SU-DHL-6 (cell line): ENCODE measurements around the gene TBX6.

ENCODE experiments used
- H2AFZ ChIP-seq: fragments of 200-600 bp; sonication (generic); 2 replicates; pipeline ENCODE4 v1.6.1; 2014; ENCODE audit warnings: low read depth, mild to moderate bottlenecking, moderate library complexity, mixed read lengths, antibody characterized with exemption, low read length; ENCODE audit not compliant: severe bottlenecking
- H3F3A ChIP-seq: fragments of 200-600 bp; shearing (Covaris generic); 2 replicates; pipeline ENCODE4 v1.6.0; 2016; ENCODE audit warnings: antibody characterized with exemption, mild to moderate bottlenecking; ENCODE audit not compliant: insufficient read depth
- H3K27ac ChIP-seq: fragments of 200-600 bp; sonication (generic); 2 replicates; pipeline ENCODE4 v1.5.1; 2016; ENCODE audit warnings: low read depth, mild to moderate bottlenecking, low read length, moderate library complexity, mixed read lengths
- H3K27me3 ChIP-seq: fragments of 200-600 bp; sonication (generic), shearing (Covaris generic); 2 replicates; pipeline ENCODE4 v1.6.0; 2014; ENCODE audit warnings: mild to moderate bottlenecking, low read length
- H3K36me3 ChIP-seq: fragments of 200-600 bp; sonication (generic); 2 replicates; pipeline ENCODE4 v1.6.1; 2014; ENCODE audit warnings: mild to moderate bottlenecking, low read length, mixed read lengths
- H3K4me2 ChIP-seq: fragments of 300-600, 200-600 bp; shearing (Covaris generic), sonication (generic); 2 replicates; pipeline ENCODE4 v1.6.0; 2014; ENCODE audit warnings: low read length, low read depth, mild to moderate bottlenecking; ENCODE audit not compliant: poor library complexity, severe bottlenecking
- H3K4me3 ChIP-seq: fragments of 200-600 bp; sonication (generic); 2 replicates; pipeline ENCODE4 v1.5.1; 2014; ENCODE audit warnings: antibody characterized with exemption, low read length, mild to moderate bottlenecking, mixed read lengths; ENCODE audit not compliant: insufficient read depth, poor library complexity, severe bottlenecking
- H3K79me2 ChIP-seq: fragments of 200-600 bp; sonication (generic); 2 replicates; pipeline ENCODE4 v1.6.1; 2014; ENCODE audit warnings: mild to moderate bottlenecking, low read length, moderate library complexity; ENCODE audit not compliant: insufficient read depth
- H3K9ac ChIP-seq: fragments of 200-600 bp; sonication (generic); 2 replicates; pipeline ENCODE4 v1.7.0; 2014; ENCODE audit warnings: mild to moderate bottlenecking, low read length
- H3K9me2 ChIP-seq: fragments of 200-600 bp; sonication (generic); replicated peaks from 2 replicates; pipeline ENCODE4 v1.6.1; 2014; ENCODE audit warnings: low read length; ENCODE audit not compliant: insufficient read depth
- H3K9me3 ChIP-seq: fragments of 200-600 bp; sonication (generic); 2 replicates; pipeline ENCODE4 v1.6.1; 2014; ENCODE audit warnings: low read length, mixed read lengths; ENCODE audit not compliant: insufficient read depth
- H4K20me1 ChIP-seq: fragments of 200-600 bp; sonication (generic); 2 replicates; pipeline ENCODE4 v1.6.1; 2014; ENCODE audit warnings: low read depth, mild to moderate bottlenecking, antibody characterized with exemption, low read length, moderate library complexity, mixed read lengths
- CTCF ChIP-seq: fragments of 200-600 bp; sonication (generic); IDR thresholded peaks from one replicate; pipeline ENCODE4 v1.5.1; 2017; ENCODE audit warnings: antibody characterized with exemption, mild to moderate bottlenecking, low read length, moderate library complexity; ENCODE audit not compliant: insufficient read depth, poor library complexity, severe bottlenecking
- EZH2phosphoT487 ChIP-seq: fragments of 200-600 bp; sonication (generic), shearing (Covaris generic); conservative IDR thresholded peaks from 2 replicates; pipeline ENCODE4 v1.6.1; 2018; ENCODE audit warnings: mild to moderate bottlenecking, antibody characterized with exemption, low read length, moderate library complexity, mixed read lengths

TBX6 gene

DNA sequence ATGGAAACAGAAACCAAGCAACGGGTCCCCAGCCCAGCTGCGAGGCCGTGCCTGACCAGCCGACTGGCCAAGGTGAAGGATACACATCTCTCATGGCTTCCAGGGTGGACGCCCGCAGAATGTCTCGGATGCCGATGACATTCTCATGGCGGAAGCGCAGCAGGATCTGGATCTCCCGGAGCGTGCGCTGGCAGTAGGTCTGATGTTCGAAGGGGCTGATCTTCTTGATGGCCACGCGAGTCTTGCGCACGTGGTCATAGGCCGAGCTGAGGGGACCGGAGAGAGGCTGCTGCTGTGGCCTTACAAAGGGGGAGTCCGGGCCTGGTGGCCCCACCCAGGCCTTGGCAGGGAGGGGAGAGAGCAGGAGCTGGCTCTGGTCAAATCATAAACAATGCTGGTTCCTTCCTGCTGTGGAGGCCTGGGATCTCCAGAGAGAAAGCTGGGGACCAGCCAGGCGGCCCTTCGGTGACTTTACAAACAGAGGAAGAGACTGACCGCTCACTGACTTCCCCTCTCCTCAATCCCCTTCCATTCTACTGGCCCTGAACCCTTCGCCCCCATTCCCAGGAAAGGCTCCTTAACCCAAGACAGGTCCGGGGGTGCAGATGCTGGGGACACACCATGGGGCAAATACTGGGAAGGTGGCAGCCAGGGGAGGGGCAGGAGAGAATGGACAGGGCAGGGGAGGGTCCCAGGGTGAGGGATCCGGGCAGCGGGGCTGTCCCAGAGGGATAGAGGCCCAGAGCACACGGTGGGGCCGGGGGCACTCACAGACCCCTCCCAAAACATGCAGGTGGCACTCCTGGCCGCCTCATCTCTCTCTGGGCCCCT is 30.2 kb upstream of the TBX6 start:
- Histone ChIP-seq H3K27me3 (no peaks in the 10 kb centered on the region), H3K4me2 (peak overlapping the region; percentile 74), H3K4me3 (peak overlapping the region; percentile 70), H3K27ac (peak overlapping the region; percentile 57), H3K9ac (peak overlapping the region; percentile 93), H3K9me2 (no peaks in the 10 kb centered on the region), H3K36me3 (no peaks in the 10 kb centered on the region), H2AFZ (no peak overlapping the region), H4K20me1 (no peaks in the 10 kb centered on the region), H3F3A (peaks cover 4% of the 10 kb centered on the region; the same call in 1 of the 2 replicates), H3K79me2 (no peaks in the 10 kb centered on the region), H3K9me3 (no peaks in the 10 kb centered on the region)
- TF ChIP-seq EZH2phosphoT487 (no peak), CTCF (no peak)

DNA sequence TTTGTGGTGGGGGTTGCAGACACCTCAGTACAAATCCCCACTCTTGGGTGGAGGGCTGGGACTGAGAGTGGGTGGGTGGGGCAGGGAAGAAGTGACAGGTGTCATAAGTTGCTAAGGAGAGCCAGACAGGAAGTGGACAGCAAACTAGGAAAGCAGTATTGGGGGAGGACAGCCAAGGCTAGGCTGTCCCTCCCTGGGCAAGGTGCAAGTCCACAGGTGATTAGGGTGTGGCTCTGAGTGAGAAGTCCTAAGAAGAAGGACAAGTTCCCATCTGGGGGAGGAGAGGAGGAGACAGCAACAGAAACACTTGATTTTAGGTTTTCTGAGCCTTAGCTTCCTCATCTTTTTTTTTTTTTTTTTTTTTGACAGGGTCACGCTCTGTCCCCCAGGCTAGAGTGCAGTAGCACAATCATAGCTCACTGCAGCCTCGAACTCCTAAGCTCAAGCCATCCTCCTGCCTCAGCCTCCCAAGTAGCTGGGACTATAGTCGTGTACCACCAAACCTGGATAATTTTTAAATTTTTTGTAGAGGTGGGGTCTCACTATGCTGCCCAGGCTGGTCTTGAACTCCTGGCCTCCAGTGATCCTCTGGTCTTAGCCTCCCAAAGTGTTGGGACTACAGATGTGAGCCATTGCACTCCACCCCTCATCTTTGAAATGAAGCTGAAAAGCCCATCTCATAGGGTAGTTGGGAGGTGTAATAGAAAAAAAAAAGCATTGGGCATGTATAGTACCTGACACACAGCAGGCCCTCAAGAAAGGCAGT is 28.8 kb upstream of the TBX6 start:
- peaks cover 4% of the 10 kb centered on the region; the same call in 1 of the 2 replicates for H3F3A ChIP-seq
- no peaks in the 10 kb centered on the region for H4K20me1 ChIP-seq
- TF ChIP-seq EZH2phosphoT487: no peak
- TF ChIP-seq CTCF: no peak
- no peak overlapping the region for H2AFZ ChIP-seq
- H3K9me2 ChIP-seq: no peaks in the 10 kb centered on the region
- H3K4me3 ChIP-seq: no peak overlapping the region
- no peaks in the 10 kb centered on the region for H3K36me3 ChIP-seq
- H3K4me2 ChIP-seq: no peak overlapping the region
- no peaks in the 10 kb centered on the region for H3K9me3 ChIP-seq
- no peaks in the 10 kb centered on the region for H3K79me2 ChIP-seq
- no peak overlapping the region for H3K27ac ChIP-seq
- H3K27me3 ChIP-seq: no peaks in the 10 kb centered on the region
- H3K9ac ChIP-seq: no peak overlapping the region

DNA sequence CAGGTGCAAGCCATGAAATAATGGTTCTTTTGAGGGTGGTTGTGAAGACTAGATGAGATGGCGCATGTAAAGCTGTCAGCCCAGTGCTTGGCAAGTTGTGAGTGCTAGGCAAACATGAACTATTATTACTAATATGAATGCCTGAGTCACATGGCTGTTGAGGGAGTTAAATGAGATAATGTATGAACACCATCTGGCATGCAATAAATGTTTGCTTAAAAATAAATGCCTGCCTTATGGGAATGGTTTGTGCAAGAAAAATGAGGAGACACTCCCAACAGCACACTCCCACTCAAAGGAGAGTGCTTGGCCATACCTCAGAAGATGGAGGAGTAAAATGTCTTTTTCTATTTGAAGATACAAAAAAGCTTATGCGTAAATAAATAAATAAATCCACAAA is 27.7 kb upstream of the TBX6 start:
- Histone ChIP-seq H3F3A (peaks cover 11% of the 10 kb centered on the region), H3K9ac (no peak overlapping the region), H3K4me3 (no peak overlapping the region), H3K9me2 (no peaks in the 10 kb centered on the region), H3K4me2 (no peak overlapping the region), H2AFZ (no peak overlapping the region), H4K20me1 (no peaks in the 10 kb centered on the region), H3K79me2 (no peaks in the 10 kb centered on the region), H3K36me3 (no peaks in the 10 kb centered on the region), H3K27me3 (no peaks in the 10 kb centered on the region), H3K9me3 (no peaks in the 10 kb centered on the region), H3K27ac (no peak overlapping the region)
- TF ChIP-seq EZH2phosphoT487 (no peak), CTCF (no peak)
